GM21576 (cell line): Measurements from ENCODE around the gene DDRGK1.
"Not testable (repeated sequence)": the region's sequence is repeated elsewhere in the genome, so short reads cannot be mapped to it uniquely, and the experiment has no call there.

Experiments
- ATAC-seq: cut with Tn5 transposase; IDR thresholded peaks from one replicate; pipeline ENCODE4 v1.9.1; 2021; ENCODE audit warnings: mild to moderate bottlenecking, moderate library complexity; ENCODE audit not compliant: unreplicated experiment

The DDRGK1 gene

GRCh38 chr20:3188823-3189413 is 15.6 kb downstream of the DDRGK1 start:
- ATAC-seq: no peak

GRCh38 chr20:3187861-3188260 is 16.6 kb downstream of the DDRGK1 start:
- ATAC-seq: not testable (repeated sequence)

GRCh38 chr20:3183896-3184612 is 20.4 kb downstream of the DDRGK1 start:
- ATAC-seq: no peak

GRCh38 chr20:3182429-3182828 is 22.1 kb downstream of the DDRGK1 start:
- not testable (repeated sequence) for ATAC-seq

GRCh38 chr20:3181270-3181669 is 23.2 kb downstream of the DDRGK1 start:
- no peak for ATAC-seq

- ATAC-seq: no peak
Observed at GRCh38 chr20:3180319-3180718, 24.2 kb downstream of the DDRGK1 start.

- ATAC-seq: no peak
Observed at GRCh38 chr20:3177746-3178485, 26.6 kb downstream of the DDRGK1 start.

- ATAC-seq: no peak
Observed at GRCh38 chr20:3175270-3175669, 29.2 kb downstream of the DDRGK1 start.

GRCh38 chr20:3174442-3175261 is 29.8 kb downstream of the DDRGK1 start:
- ATAC-seq: no peak

- peak; percentile 81 for ATAC-seq
Observed at GRCh38 chr20:3173610-3174441, 30.7 kb downstream of the DDRGK1 start.

GRCh38 chr20:3172933-3173609 is 31.4 kb downstream of the DDRGK1 start, which contains the start of gene LZTS3:
TSS of gene LZTS3 (minus strand) at chr20:3173549. CDS start at chr20:3167163, 6,386 bp downstream.
- peak; percentile 49 for ATAC-seq

- no peak for ATAC-seq
Observed at GRCh38 chr20:3172126-3172932, 32.2 kb downstream of the DDRGK1 start.

- ATAC-seq: no peak
Observed at GRCh38 chr20:3171391-3172125, 32.9 kb downstream of the DDRGK1 start.

GRCh38 chr20:3168829-3169590 is 35.5 kb downstream of the DDRGK1 start:
- no peak for ATAC-seq

GRCh38 chr20:3168079-3168828 is 36.2 kb downstream of the DDRGK1 start:
- no peak for ATAC-seq

GRCh38 chr20:3167738-3168078 is 36.8 kb downstream of the DDRGK1 start:
- ATAC-seq: no peak

GRCh38 chr20:3166913-3167342 is 37.6 kb downstream of the DDRGK1 start:
- ATAC-seq: no peak
